GM19372 (cell line): Measurements from ENCODE around the gene COQ2.
"Not testable (repeated sequence)": the region's sequence is repeated elsewhere in the genome, so short reads cannot be mapped to it uniquely, and the experiment has no call there.

ENCODE experiments used
- ATAC-seq: cut with Tn5 transposase; IDR thresholded peaks from one replicate; pipeline ENCODE4 v1.9.1; 2021; ENCODE audit warnings: mild to moderate bottlenecking, low read depth, moderate library complexity; ENCODE audit not compliant: unreplicated experiment

Gene COQ2

DNA sequence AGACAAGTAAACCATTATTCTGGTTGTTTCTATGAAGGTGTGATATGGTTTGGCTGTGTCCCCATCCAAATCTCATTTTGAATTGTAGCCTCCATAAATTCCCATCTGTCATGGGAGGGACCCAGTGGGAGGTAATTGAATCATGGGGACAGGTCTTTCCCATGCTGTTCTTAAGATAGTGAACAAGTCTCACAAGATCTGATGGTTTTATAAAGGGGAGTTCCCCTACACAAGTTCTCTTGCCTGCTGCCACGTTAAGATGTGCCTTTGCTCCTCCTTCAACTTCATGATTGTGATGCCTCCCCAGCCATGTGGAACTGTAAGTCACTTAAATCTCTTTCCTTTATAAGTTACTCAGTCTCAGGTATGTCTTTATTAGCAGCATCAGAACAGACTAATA is 3.8 kb upstream of the COQ2 start:
- not testable (repeated sequence) for ATAC-seq

GRCh38 chr4:83285055-83285407 is 433 bp upstream of the COQ2 start:
- ATAC-seq = no peak

- no peak for ATAC-seq
These were observed 1.4 kb downstream of the COQ2 start for GRCh38 chr4:83283181-83283580.

GRCh38 chr4:83282049-83282535 is 2.5 kb downstream of the COQ2 start:
- ATAC-seq = no peak

- ATAC-seq = no peak
These were observed 3.3 kb downstream of the COQ2 start for GRCh38 chr4:83281307-83281706.

DNA sequence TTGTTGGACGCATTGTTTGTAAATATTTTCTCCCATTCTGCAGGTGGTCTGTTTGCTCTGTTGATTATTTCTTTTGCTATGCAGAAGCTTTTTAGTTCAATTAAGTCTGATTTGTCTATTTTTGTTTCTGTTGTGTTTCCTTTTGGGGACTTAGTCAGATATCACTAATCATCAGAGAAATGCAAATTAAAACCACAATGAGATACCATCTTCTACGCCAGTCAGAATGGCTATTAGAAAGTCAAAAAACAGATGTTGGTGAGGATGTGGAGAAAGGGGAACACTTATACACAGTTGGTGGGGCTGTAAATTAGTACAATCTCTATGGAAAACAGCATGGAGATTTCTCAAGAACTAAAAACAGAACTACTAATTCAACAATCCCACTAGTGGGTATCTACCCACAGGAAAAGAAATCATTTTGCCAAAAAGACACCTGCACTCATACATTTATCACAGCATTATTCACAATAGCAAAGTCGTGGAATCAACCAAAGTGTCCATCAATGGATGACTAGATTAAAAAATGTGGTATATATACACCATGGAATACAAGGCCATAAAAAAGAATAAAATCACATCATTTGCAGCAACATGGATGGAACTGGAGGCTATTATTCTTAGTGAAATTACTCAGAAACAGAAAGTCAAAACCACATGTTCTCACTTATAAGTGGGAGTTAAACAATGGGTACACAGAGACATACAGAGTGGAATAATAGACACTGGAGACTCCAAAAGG is 8.1 kb downstream of the COQ2 start:
- no peak for ATAC-seq

GRCh38 chr4:83273926-83274325 is 10.7 kb downstream of the COQ2 start:
- not testable (repeated sequence) for ATAC-seq

GRCh38 chr4:83272900-83273299 is 11.7 kb downstream of the COQ2 start:
- ATAC-seq = peak; percentile 87

GRCh38 chr4:83269256-83269655 is 15.3 kb downstream of the COQ2 start:
- no peak for ATAC-seq

DNA sequence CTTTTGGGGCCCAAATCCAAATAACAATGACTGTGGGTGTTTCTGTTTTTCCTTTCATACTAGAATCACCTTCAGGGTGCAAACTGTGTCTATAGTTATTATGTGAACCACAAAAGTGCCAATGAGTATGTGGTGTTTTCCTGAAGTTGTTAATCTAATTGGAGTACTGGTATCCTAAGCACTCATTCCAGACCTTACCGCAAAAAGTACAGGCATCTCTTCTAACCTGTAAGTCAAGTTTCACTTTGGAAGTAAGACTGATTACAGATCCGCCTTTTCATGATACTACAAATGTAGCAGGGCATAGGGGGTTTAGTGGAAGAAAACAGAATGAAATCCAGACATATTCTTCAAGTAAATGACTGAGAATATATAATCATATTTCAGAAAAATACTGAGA is 16.1 kb downstream of the COQ2 start:
- no peak for ATAC-seq

DNA sequence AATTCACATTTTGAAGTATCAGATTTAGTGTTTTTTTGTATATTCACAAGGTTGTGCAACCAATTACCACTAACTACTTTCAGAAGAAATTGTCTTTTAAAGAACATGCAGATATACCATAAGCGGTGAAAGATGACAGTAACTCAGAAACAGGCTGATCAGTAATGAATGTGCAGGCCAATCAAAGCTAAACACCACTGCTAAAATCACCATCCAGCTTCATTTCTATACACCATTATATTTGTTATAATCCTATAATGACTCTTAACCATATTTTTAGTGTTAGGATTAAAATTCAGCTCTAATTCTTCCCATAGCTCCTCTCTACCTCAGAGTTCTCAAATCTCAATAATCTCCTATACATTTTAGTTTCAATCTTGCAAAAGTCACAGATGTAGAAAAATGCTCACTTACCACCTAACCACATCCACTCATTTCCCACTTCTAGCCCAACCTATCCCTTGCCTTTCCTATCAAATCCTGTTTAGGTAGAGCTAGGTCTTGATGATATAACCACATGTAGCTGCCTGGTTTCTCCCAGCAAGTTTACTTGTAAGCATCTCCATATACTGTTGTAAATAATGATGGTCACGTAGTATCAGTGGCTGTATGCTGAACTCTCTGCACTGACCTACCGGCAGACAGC is 16.6 kb downstream of the COQ2 start:
- no peak for ATAC-seq

GRCh38 chr4:83267121-83267829 is 17.3 kb downstream of the COQ2 start:
- ATAC-seq = no peak

DNA sequence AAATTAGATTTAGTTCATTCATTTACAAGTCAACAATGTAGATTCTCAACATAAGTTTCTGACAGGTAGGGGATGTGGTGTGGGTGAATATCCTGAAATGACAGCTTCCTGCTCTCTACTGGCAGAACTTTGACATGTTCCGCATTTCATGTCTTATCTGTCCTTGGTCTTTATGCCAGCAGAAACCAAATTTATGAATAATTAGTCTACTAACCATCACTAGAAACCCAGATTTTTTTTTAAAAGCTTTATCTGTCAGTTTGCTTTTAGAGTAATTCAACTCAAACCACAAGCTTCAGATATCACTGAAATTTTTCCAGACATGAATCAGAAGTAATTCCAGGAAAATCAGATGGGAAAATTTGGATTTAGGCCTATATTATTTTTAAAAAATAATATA is 17.9 kb downstream of the COQ2 start:
- no peak for ATAC-seq

DNA sequence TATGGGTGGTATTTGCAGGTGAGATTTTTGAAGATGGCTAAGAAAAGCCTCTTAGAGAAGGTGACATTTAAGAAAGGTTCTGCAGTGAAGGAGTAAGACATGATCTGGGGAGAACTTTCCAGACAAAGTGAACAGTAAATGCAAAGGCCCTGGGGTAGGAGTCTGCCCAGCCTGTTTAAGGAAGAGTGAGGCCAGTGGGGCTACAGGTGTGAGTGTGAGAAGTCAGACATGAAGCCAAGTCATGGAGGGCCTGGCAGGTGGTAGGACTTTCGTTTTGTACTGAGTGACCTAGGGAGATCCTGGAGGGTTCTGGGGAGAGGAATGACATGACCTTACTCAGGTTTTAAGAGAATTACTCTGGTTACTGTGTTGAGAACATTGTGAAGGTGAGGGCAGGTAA is 21.5 kb downstream of the COQ2 start:
- ATAC-seq = no peak

DNA sequence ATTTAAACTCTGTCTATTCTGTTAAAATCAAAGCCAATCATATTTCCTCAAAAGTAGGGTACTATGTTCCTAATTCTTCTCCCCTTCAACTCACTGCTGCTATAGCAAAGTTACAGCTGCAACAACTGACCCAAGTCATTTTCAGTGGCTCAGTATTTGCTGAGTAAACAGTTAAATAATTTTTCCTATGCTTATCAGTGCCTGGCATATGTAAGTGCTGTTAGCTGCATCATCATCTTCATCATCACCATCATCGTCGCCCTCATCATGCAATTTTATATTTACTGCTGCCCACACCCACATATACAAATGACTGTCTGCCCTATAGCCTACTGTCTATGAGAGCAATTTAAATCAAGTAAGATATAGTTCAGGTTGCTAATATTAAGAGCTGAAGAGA is 21.9 kb downstream of the COQ2 start:
- ATAC-seq = no peak

GRCh38 chr4:83261307-83261706 is 23.3 kb downstream of the COQ2 start:
- ATAC-seq = no peak

- ATAC-seq = no peak
These were observed 25.0 kb downstream of the COQ2 start for GRCh38 chr4:83259586-83259985.

DNA sequence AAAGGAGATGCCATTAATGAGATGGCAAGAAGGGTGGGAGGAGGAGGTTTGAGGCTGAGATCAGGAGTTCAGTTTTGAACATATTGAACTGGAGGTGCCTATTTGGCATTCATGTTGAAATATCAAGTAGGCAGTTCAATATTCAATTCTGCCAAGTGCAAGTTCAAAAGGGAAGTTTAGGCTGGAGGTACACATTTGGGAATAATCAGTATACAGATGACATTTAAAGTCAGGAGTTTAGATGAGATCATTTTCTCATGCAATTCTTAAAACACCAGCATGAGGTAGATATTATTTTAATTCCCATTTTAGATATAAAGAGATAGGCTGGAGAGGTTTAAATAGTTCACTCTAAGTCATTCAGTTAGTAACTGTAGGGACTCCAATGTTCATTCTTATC is 26.1 kb downstream of the COQ2 start:
- no peak for ATAC-seq

DNA sequence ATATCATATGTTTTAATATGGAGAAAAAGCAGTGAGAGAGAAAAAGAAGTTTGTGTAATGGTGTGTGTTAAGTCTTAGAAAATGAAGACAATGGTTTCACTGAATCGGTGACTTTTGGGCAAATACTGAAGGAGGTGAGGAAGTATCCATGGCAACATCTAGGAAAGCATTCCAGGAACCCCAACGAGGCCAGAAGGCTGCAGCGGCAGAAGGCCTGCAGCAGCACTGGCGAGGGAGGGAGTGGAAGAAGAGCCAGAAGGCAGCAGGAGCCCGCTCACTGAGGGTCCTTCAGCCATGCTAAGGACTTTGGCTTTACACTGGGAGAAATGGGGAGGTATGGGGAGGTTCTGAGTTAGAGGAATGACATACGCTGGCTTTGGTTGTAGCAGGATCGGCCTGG is 26.8 kb downstream of the COQ2 start:
- no peak for ATAC-seq

DNA sequence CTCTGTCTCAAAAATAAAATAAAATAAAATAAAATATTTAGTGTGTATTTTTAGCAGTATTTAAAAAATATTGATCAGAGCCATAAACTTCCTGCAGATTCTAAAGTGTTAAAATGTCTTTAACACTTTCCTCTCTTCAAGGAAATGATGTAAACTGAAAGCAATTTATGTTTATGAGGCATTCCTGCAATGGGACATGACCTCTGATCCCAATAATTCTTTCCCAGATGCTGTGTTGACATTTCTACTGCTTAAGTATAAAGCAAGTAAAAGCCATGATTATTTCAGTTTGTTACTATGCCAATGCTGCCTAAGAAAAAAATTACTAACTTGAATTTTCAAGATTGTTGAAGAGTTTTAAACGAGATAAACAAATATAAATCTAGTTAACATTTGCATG is 29.0 kb downstream of the COQ2 start:
- no peak for ATAC-seq

GRCh38 chr4:83252782-83253405 is 31.7 kb downstream of the COQ2 start:
- peak; percentile 64 for ATAC-seq
